Tibial artery (tissue), 4 donors: ENCODE measurements around the gene PDCD10.

Experiments used
- DNase-seq, 2 donors: peaks; one replicate each; pipeline ENCODE4 v3.0.0-alpha.2; 2019
- H3K27ac ChIP-seq, 2 donors: fragments of 200-600 bp; sonication (generic) in 1 of 2; 1 replicate in 1 of 2; 2 replicates in 1 of 2; pipeline ENCODE4 v1.5.1; 2018 to 2019; ENCODE audit warnings: mild to moderate bottlenecking in 1 of 2
- H3K27me3 ChIP-seq, 2 donors: fragments of 200-600 bp; sonication (generic) in 1 of 2; one replicate each; pipeline versions ENCODE4 v1.5.1 to v1.6.0; 2016 to 2019
- H3K36me3 ChIP-seq, 3 donors: fragments of 200-600 bp; sonication (generic) in 2 of 3; one replicate each; pipeline ENCODE4 v1.5.1; 2016 to 2019; ENCODE audit warnings: mild to moderate bottlenecking in 2 of 3
- H3K4me1 ChIP-seq, 4 donors: fragments of 200-600 bp; sonication (generic) in 2 of 4; 1 replicate in 3 of 4; 2 replicates in 1 of 4; pipeline ENCODE4 v1.5.1; 2016 to 2019
- H3K4me3 ChIP-seq, 2 donors: fragments of 200-600 bp; sonication (generic) in 1 of 2; 1 replicate in 1 of 2; 2 replicates in 1 of 2; pipeline ENCODE4 v1.5.1; 2018 to 2019; ENCODE audit warnings: mild to moderate bottlenecking in 2 of 2
- H3K9me3 ChIP-seq, 3 donors: fragments of 200-600 bp; sonication (generic) in 1 of 3; one replicate each; pipeline ENCODE4 v1.5.1; 2016 to 2019
- intact Hi-C: fragments of 100-400 bp; cut with DNase I; formaldehyde crosslinking; loops from one replicate; pipeline ENCODE4 v1.15.0; 2023; ENCODE audit warnings: low total_unique reads
- TF ChIP-seq, protein P1 (sequence below), 2 experiments: fragments of 200-600 bp in 1 of 2; fragments of 450-650 bp in 1 of 2; IDR thresholded peaks; one replicate each; pipeline ENCODE4 v1.5.1; 2017 to 2019; ENCODE audit warnings: antibody characterized with exemption in 2 of 2, mild to moderate bottlenecking in 1 of 2, moderate library complexity in 1 of 2

The PDCD10 gene

DNA sequence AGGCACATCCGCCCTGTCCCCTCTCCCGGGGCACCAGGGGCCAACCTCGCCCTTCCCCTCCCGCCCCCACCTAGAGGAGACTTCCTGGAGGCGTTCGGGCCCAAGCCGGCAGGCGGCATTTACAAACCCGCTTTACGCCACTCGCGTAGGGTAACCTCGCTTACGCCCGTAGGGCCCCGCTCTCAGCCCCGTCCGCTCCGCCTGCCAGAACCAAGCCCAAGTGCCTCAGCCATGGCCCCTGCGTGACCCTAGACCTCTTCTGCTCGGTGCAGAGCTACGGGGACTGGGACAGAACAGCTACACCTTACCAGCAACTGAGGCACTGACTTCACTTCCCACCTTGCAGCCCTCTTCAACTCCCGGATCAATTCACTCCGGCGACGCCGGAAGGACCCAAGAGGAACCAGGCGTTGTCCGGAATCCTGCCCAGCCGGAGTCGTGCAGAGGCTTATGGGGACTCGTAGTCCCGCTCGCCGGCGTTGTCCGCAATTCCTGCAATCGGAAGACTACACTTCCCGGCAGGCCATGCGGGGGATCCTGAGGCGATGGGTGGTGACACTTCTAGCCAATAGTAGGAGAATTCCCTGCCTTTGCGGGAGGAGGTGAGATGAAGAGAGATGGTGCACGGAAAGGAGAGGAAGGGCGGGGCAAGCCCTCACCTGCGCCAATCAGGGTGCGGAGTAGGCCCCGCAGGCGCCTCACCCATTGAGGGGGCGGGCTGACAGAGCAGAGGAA is at the start of gene PDCD10:
TSS of gene PDCD10 (minus strand) at position 395 of the 735 bp plus-strand sequence. CDS start 14,735 bp downstream, outside the sequence.
- intact Hi-C loops = loop anchor here (10.0 kb wide), 2 partner anchors 140 to 360 kb away; partner anchors contain the start of gene GOLIM4
- TF ChIP-seq, protein P1, sequence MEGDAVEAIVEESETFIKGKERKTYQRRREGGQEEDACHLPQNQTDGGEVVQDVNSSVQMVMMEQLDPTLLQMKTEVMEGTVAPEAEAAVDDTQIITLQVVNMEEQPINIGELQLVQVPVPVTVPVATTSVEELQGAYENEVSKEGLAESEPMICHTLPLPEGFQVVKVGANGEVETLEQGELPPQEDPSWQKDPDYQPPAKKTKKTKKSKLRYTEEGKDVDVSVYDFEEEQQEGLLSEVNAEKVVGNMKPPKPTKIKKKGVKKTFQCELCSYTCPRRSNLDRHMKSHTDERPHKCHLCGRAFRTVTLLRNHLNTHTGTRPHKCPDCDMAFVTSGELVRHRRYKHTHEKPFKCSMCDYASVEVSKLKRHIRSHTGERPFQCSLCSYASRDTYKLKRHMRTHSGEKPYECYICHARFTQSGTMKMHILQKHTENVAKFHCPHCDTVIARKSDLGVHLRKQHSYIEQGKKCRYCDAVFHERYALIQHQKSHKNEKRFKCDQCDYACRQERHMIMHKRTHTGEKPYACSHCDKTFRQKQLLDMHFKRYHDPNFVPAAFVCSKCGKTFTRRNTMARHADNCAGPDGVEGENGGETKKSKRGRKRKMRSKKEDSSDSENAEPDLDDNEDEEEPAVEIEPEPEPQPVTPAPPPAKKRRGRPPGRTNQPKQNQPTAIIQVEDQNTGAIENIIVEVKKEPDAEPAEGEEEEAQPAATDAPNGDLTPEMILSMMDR (IDR thresholded peaks at IDR 0.05) = no peak
- peak within 1 kb of the TSS; percentile 70 to 78 for H3K4me3 ChIP-seq
- no peaks in the 10 kb centered on the region for H3K9me3 ChIP-seq
- no peaks in the 10 kb centered on the region for H3K27me3 ChIP-seq
- no peaks in the 10 kb centered on the region for H3K36me3 ChIP-seq
- H3K27ac ChIP-seq = peak within 1 kb of the TSS; percentile 90 to 95
- peak; percentile 99 for DNase-seq
- peaks cover 0 to 40% (median 10%) of the 10 kb centered on the region in 4 donors for H3K4me1 ChIP-seq

- DNase-seq = no peak
- intact Hi-C loops = no loop called here
- H3K36me3 ChIP-seq = no peaks in the 10 kb centered on the region
- TF ChIP-seq, protein P1 (IDR thresholded peaks at IDR 0.05) = no peak
- no peak overlapping the region for H3K27ac ChIP-seq
- no peak overlapping the region for H3K4me3 ChIP-seq
- peaks cover 0 to 11% (median 8%) of the 10 kb centered on the region in 4 donors for H3K4me1 ChIP-seq
- no peaks in the 10 kb centered on the region for H3K9me3 ChIP-seq
- no peaks in the 10 kb centered on the region for H3K27me3 ChIP-seq
Measured at GRCh38 chr3:167783781-167784180, 49.1 kb upstream of the PDCD10 start.

DNA sequence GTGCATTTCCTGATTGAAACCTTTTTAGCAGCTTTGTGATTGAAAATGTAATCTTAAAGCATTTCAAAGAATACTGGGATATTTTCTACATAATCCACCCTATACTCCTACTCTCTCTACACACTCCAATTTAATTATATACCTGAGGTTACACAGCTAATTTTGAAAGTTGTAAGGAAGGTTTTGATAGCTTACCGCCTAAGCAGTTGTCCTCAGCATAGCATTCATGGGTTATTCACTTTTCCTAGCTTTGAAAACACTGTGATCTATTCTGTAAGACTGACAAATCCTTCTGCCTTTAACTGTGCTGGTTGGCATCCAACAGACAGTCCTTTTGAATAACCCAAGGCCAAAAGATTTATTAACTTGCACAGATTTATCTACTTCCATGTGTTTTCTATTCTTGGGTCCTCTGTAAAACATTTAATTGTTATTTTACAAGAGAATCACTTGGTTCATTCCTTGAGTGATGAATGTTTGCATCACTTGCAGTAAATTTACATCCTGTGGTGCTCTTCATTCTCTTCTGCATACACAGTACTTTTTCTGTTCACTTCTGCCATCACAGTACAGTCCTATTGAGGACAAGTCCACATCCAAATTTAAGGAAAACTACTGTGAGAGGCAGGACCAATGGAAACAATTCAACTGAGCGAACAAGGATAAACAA is 45.7 kb upstream of the PDCD10 start:
- no peak overlapping the region for H3K27ac ChIP-seq
- peaks cover 0 to 11% (median 8%) of the 10 kb centered on the region in 4 donors for H3K4me1 ChIP-seq
- intact Hi-C loops = no loop called here
- TF ChIP-seq, protein P1 (IDR thresholded peaks at IDR 0.05) = no peak
- H3K27me3 ChIP-seq = no peaks in the 10 kb centered on the region
- no peak overlapping the region for H3K4me3 ChIP-seq
- H3K9me3 ChIP-seq = peaks cover 0 to 3% (median 3%) of the 10 kb centered on the region in 3 donors
- no peaks in the 10 kb centered on the region for H3K36me3 ChIP-seq
- DNase-seq = no peak

- no peak overlapping the region for H3K4me3 ChIP-seq
- TF ChIP-seq, protein P1 (IDR thresholded peaks at IDR 0.05) = no peak
- DNase-seq = no peak
- H3K9me3 ChIP-seq = peaks cover 0 to 3% (median 3%) of the 10 kb centered on the region in 3 donors
- intact Hi-C loops = no loop called here
- H3K36me3 ChIP-seq = no peaks in the 10 kb centered on the region
- no peaks in the 10 kb centered on the region for H3K27me3 ChIP-seq
- H3K27ac ChIP-seq = no peak overlapping the region
- H3K4me1 ChIP-seq = no peaks in the 10 kb centered on the region
Measured at GRCh38 chr3:167777356-167777755, 42.7 kb upstream of the PDCD10 start.

DNA sequence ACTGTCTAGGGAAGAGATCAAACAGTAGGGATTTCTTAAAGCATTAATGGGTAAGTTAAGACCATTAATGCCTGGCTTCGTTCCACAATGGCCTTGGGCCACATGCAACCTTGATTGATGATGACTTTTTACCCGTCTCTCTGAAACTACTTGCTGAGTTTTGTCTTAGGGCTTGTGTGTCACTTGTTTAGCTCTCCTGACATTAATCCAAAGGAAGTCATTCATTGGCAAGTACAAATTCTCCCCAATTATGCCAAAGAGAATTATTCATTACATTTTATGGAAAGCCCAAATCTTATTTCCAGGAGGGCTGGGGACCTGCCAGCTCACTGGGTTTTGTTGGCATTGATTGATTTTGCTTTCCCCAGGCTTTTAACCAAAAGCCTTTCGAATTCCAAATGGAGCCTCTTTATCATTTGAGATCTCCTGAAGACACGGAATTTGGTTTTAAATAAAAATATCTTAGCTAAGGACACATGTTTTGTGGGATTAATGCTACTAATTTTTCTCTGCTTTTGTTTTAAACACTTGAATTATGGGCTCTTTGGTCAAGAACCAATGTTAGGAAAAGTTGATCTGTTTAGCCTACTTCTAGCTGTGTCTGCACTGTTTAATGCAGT is 41.5 kb upstream of the PDCD10 start:
- Histone ChIP-seq H3K9me3 (peaks cover 0 to 3% (median 3%) of the 10 kb centered on the region in 3 donors), H3K27ac (no peak overlapping the region), H3K4me3 (no peak overlapping the region), H3K36me3 (no peaks in the 10 kb centered on the region), H3K27me3 (no peaks in the 10 kb centered on the region), H3K4me1 (no peaks in the 10 kb centered on the region)
- TF ChIP-seq, protein P1 (IDR thresholded peaks at IDR 0.05) = no peak
- intact Hi-C loops = no loop called here
- DNase-seq = no peak
